ENCODE measurements around the gene CASP10.

DNA sequence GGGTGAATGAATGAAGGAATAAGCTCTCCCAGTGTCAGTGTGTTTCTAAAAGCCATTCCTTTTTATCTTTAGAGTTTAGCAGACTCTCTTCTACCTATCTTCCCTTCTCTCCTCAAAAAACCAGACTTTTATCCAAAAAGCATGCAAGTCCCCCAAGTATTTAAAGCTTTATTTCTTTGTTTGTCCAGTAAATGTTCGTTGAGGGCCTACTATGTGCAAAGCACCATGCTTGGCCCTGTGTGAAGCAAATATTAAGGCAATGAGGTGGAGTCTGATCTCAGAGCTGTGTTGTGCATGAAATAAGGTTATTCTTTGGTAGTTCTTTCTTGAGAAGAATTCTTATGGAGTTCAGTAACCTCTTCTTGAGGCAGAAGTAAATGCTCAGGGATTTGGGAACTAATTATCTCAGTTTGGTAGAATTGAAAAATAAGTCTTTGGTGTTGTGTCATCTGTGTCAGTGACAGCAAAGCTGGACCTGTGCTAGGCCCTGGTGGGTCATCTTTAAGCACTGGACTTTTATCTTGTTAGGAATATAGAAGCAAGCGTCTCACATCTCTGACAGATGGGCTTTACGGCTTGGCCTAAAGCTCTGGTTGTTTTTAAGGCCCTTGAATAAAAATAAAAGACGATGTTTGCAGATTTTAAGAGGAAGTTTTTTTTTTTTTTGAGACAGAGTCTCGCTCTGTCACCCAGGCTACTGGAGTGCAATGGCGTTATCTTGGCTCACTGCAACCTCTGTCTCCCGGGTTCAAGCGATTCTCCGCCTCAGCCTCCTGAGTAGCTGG, 28.1 kb upstream of the CASP10 start:
- no peak for TF ChIP-seq POLR2A (IDR thresholded peaks at IDR 0.05)
- TF ChIP-seq, protein P1, sequence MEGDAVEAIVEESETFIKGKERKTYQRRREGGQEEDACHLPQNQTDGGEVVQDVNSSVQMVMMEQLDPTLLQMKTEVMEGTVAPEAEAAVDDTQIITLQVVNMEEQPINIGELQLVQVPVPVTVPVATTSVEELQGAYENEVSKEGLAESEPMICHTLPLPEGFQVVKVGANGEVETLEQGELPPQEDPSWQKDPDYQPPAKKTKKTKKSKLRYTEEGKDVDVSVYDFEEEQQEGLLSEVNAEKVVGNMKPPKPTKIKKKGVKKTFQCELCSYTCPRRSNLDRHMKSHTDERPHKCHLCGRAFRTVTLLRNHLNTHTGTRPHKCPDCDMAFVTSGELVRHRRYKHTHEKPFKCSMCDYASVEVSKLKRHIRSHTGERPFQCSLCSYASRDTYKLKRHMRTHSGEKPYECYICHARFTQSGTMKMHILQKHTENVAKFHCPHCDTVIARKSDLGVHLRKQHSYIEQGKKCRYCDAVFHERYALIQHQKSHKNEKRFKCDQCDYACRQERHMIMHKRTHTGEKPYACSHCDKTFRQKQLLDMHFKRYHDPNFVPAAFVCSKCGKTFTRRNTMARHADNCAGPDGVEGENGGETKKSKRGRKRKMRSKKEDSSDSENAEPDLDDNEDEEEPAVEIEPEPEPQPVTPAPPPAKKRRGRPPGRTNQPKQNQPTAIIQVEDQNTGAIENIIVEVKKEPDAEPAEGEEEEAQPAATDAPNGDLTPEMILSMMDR (IDR thresholded peaks at IDR 0.05): no peak
